Endodermal cell (in vitro differentiated cells): ENCODE data around the gene TTLL9. TPM values are rescaled to one million over a fixed set of nuclear protein-coding genes. Genes with fewer than 3 reads are reported as not detected.
"Not testable (repeated sequence)": the region's sequence is repeated elsewhere in the genome, so short reads cannot be mapped to it uniquely, and the experiment has no call there.

Source experiments
- DNase-seq: peaks from one replicate; pipeline ENCODE4 v3.0.0-alpha.2; 2017
- H3K27ac ChIP-seq: 2 replicates; pipeline ENCODE4 v1.5.1; 2013; ENCODE audit warnings: mild to moderate bottlenecking, low read depth, low read length, moderate library complexity
- H3K27me3 ChIP-seq: 2 replicates; pipeline ENCODE4 v1.6.1; 2013; ENCODE audit warnings: mild to moderate bottlenecking, low read length, moderate library complexity; ENCODE audit not compliant: insufficient read depth, control insufficient read depth, poor library complexity, severe bottlenecking
- H3K36me3 ChIP-seq: 2 replicates; pipeline ENCODE4 v1.7.0; 2013; ENCODE audit warnings: mild to moderate bottlenecking, low read length, moderate library complexity; ENCODE audit not compliant: control insufficient read depth, insufficient read depth
- H3K4me1 ChIP-seq: one replicate; pipeline ENCODE4 v1.7.0; 2013; ENCODE audit warnings: low read length; ENCODE audit not compliant: control insufficient read depth, insufficient read depth
- H3K4me3 ChIP-seq: 2 replicates; pipeline ENCODE4 v1.5.1; 2013; ENCODE audit warnings: mild to moderate bottlenecking, low read length, moderate library complexity
- H3K9ac ChIP-seq: 2 replicates; pipeline ENCODE4 v1.6.1; 2013; ENCODE audit warnings: mild to moderate bottlenecking, low read length, moderate library complexity; ENCODE audit not compliant: poor library complexity, severe bottlenecking; ENCODE audit errors: extremely low read depth
- H3K9me3 ChIP-seq: 2 replicates; pipeline ENCODE4 v1.6.1; 2013; ENCODE audit warnings: mild to moderate bottlenecking, low read length, moderate library complexity; ENCODE audit not compliant: control insufficient read depth
- H3K27ac Mint-ChIP-seq: 2 replicates; pipeline ENCODE4 v1.8.0; 2020; ENCODE audit warnings: mixed read lengths
- H3K27me3 Mint-ChIP-seq: 2 replicates; pipeline ENCODE4 v1.8.0; 2021; ENCODE audit warnings: mild to moderate bottlenecking, mixed read lengths; ENCODE audit not compliant: insufficient read depth
- H3K36me3 Mint-ChIP-seq: 2 replicates; pipeline ENCODE4 v1.8.0; 2020; ENCODE audit warnings: low read depth, mixed read lengths
- H3K4me1 Mint-ChIP-seq: 2 replicates; pipeline ENCODE4 v1.8.0; 2020; ENCODE audit warnings: mixed read lengths
- H3K4me3 Mint-ChIP-seq: 2 replicates; pipeline ENCODE4 v1.8.0; 2020; ENCODE audit warnings: mild to moderate bottlenecking, moderate library complexity, mixed read lengths
- H3K9me3 Mint-ChIP-seq: 2 replicates; pipeline ENCODE4 v1.8.0; 2020; ENCODE audit warnings: mild to moderate bottlenecking, mixed read lengths
- CTCF ChIP-seq: fragments of 200-600 bp; sonication (generic); conservative IDR thresholded peaks from 2 replicates; pipeline ENCODE4 v1.5.0; 2021; ENCODE audit warnings: antibody characterized with exemption, mild to moderate bottlenecking
- WGBS, 2 experiments: methylation state at CpG; one replicate each; pipeline versions ENCODE4 v1.1.5 to v1.1.7; 2013; ENCODE audit warnings: missing lambda C conversion rate in 2 of 2, mixed read lengths in 1 of 2; ENCODE audit not compliant: insufficient coverage in 1 of 2, insufficient read length in 1 of 2; 5-methylcytosine and 5-hydroxymethylcytosine counted together
- total RNA-seq, 2 donors: library from RNA; stranded (reverse); fragmentation: NEBNext Ultra II Directional in 1 of 2; extraction: Animal tissue kit (Norgen Biotek cat#: 25700) in 1 of 2; gene quantifications; 2 replicates in 1 of 2; 3 replicates in 1 of 2; pipeline ENCODE4 v1.2.1, GENCODE V29; 2021

Gene TTLL9
- total RNA-seq, 2 donors from 2014 or later: 0.29 to 0.51 TPM

GRCh38 chr20:31918466-31919105, 48.2 kb downstream of the TTLL9 start:
- no peak overlapping the region for H3K27ac Mint-ChIP-seq
- 92 to 97% methylated on average over 6 to 7 of the region's 7 CpGs for WGBS, 2 experiments

GRCh38 chr20:31919410-31920155, 49.1 kb downstream of the TTLL9 start:
- H3K27me3 ChIP-seq: no peaks in the 10 kb centered on the region
- Mint-ChIP-seq H3K27ac (no peak overlapping the region), H3K4me1 (peaks cover 6% of the 10 kb centered on the region), H3K36me3 (no peaks in the 10 kb centered on the region), H3K4me3 (no peak overlapping the region), H3K9me3 (no peaks in the 10 kb centered on the region), H3K27me3 (no peaks in the 10 kb centered on the region)
- no peak overlapping the region for H3K4me3 ChIP-seq
- WGBS, 2 experiments: 20 to 59% methylated on average over 2 to 6 of the region's 6 CpGs
- H3K4me1 ChIP-seq: no peaks in the 10 kb centered on the region
- DNase-seq: peak; percentile 44
- TF ChIP-seq CTCF: no peak
- H3K9me3 ChIP-seq: peaks cover 6% of the 10 kb centered on the region
- no peak overlapping the region for H3K9ac ChIP-seq
- no peak overlapping the region for H3K27ac ChIP-seq
- no peaks in the 10 kb centered on the region for H3K36me3 ChIP-seq

More at GRCh38 chr20:31918466-31919105, 48.2 kb downstream of the TTLL9 start:
- H3K27me3 Mint-ChIP-seq: no peaks in the 10 kb centered on the region
- Histone ChIP-seq H3K4me1 (no peaks in the 10 kb centered on the region), H3K27ac (no peak overlapping the region), H3K9ac (no peak overlapping the region), H3K36me3 (no peaks in the 10 kb centered on the region), H3K9me3 (peaks cover 6% of the 10 kb centered on the region), H3K27me3 (no peaks in the 10 kb centered on the region), H3K4me3 (no peak overlapping the region)
- no peaks in the 10 kb centered on the region for H3K36me3 Mint-ChIP-seq
- H3K4me3 Mint-ChIP-seq: no peak overlapping the region
- H3K9me3 Mint-ChIP-seq: no peaks in the 10 kb centered on the region
- no peak for TF ChIP-seq CTCF
- DNase-seq: peak; percentile 35
- peaks cover 4% of the 10 kb centered on the region for H3K4me1 Mint-ChIP-seq

- DNase-seq: peak; percentile 69
- WGBS, 2 experiments: 74 to 89% methylated on average over 5 to 11 of the region's 11 CpGs
- no peak overlapping the region for H3K27ac Mint-ChIP-seq
Observed at GRCh38 chr20:31920275-31920855, 49.9 kb downstream of the TTLL9 start.

GRCh38 chr20:31921480-31921879, 51.0 kb downstream of the TTLL9 start:
- H3K36me3 ChIP-seq, H3K4me1 Mint-ChIP-seq, H3K9me3 Mint-ChIP-seq, H3K36me3 Mint-ChIP-seq, DNase-seq, H3K9ac ChIP-seq, H3K4me3 ChIP-seq, H3K27me3 Mint-ChIP-seq, H3K4me1 ChIP-seq, H3K27ac Mint-ChIP-seq, H3K27me3 ChIP-seq, H3K9me3 ChIP-seq, H3K27ac ChIP-seq, H3K4me3 Mint-ChIP-seq: not testable (repeated sequence)
- 100% methylated on average over 1 to 2 of the region's 5 CpGs for WGBS, 2 experiments

More at GRCh38 chr20:31920275-31920855, 49.9 kb downstream of the TTLL9 start:
- Histone ChIP-seq H3K4me1 (no peaks in the 10 kb centered on the region), H3K9me3 (peaks cover 6% of the 10 kb centered on the region), H3K27me3 (no peaks in the 10 kb centered on the region), H3K9ac (no peak overlapping the region), H3K4me3 (no peak overlapping the region), H3K27ac (no peak overlapping the region), H3K36me3 (no peaks in the 10 kb centered on the region)
- no peak overlapping the region for H3K4me3 Mint-ChIP-seq
- H3K9me3 Mint-ChIP-seq: no peaks in the 10 kb centered on the region
- no peaks in the 10 kb centered on the region for H3K27me3 Mint-ChIP-seq
- H3K36me3 Mint-ChIP-seq: no peaks in the 10 kb centered on the region
- no peak for TF ChIP-seq CTCF
- peaks cover 6% of the 10 kb centered on the region for H3K4me1 Mint-ChIP-seq
